ENCODE measurements around the gene ESYT2.
A peak's percentile ranks its signal among the peaks of the same experiment; 100 is the strongest.

ESYT2 gene

GRCh38 chr7:158689488-158689887 lies 139.8 kb downstream of the ESYT2 start:
- TF ChIP-seq, protein P1, sequence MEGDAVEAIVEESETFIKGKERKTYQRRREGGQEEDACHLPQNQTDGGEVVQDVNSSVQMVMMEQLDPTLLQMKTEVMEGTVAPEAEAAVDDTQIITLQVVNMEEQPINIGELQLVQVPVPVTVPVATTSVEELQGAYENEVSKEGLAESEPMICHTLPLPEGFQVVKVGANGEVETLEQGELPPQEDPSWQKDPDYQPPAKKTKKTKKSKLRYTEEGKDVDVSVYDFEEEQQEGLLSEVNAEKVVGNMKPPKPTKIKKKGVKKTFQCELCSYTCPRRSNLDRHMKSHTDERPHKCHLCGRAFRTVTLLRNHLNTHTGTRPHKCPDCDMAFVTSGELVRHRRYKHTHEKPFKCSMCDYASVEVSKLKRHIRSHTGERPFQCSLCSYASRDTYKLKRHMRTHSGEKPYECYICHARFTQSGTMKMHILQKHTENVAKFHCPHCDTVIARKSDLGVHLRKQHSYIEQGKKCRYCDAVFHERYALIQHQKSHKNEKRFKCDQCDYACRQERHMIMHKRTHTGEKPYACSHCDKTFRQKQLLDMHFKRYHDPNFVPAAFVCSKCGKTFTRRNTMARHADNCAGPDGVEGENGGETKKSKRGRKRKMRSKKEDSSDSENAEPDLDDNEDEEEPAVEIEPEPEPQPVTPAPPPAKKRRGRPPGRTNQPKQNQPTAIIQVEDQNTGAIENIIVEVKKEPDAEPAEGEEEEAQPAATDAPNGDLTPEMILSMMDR (conservative IDR thresholded peaks at IDR 0.05) = no peak
- H3K27ac ChIP-seq = peak overlapping the region; percentile 24; the same call in 1 of the 2 replicates

DNA sequence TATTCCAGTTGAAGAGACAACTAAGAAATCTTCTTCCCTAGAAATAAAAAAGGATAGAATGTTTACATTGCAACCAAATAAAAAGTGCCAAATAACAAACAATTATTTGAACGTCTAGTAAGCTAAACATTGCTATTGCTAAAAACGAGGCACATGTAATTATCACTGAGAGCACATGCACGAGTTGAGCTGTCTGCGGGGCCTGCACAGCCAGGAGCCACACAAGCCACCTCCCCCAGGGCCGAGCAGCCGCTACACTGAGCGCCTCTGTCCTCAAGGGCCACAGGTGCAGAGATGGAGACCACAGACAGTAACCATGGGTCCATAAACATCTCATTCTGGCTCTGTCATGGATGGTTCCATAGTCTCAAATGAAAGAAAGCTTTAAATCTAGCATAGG lies 141.9 kb downstream of the ESYT2 start:
- TF ChIP-seq, protein P1 (conservative IDR thresholded peaks at IDR 0.05) = no peak
- no peak overlapping the region for H3K27ac ChIP-seq

DNA sequence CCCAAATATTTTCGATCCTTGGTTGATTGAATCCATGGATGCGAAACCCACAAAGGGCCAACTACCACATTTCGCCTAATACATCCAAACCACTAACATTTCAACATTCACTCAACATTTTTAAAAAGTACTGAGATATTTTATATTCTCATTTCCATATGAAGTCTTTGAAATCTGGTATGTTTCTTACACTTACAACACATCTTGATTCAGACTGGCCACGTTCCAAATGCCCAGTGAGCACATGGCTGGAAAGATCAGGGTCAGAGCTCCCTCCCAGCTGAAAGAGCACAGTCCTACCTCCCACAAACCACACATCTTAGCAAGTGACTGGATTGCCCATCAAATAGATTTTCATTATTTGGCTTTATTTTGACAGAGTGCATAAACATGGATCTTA lies 143.6 kb downstream of the ESYT2 start:
- no peak overlapping the region for H3K27ac ChIP-seq

GRCh38 chr7:158684329-158684728 lies 145.0 kb downstream of the ESYT2 start:
- TF ChIP-seq, protein P1 (conservative IDR thresholded peaks at IDR 0.05) = no peak
- no peak overlapping the region for H3K27ac ChIP-seq

More for the DNA sequence above, 143.6 kb downstream of the ESYT2 start:
- TF ChIP-seq, protein P1 (conservative IDR thresholded peaks at IDR 0.05) = no peak

- TF ChIP-seq, protein P1 (conservative IDR thresholded peaks at IDR 0.05) = no peak
- no peak overlapping the region for H3K27ac ChIP-seq
Measured at GRCh38 chr7:158683541-158683940, 145.8 kb downstream of the ESYT2 start.

DNA sequence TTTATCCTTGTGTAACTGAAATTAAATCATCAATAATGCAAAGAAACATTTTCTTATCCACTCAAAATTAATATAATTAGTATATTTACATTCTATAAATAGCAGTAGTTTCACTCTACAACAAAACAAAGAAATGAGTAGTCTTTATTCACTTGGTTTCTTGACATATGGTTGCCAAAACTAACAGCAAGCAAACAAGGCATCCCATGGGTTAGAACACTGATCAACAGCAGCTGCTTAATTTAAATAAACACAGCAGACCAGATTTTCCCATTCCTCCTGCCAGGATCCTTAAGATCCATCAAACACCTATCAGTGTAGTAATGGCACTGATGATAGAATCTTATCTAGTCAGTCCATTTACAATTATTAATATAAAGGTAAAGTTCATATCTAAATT lies 146.9 kb downstream of the ESYT2 start:
- TF ChIP-seq, protein P1 (conservative IDR thresholded peaks at IDR 0.05) = no peak
- no peak overlapping the region for H3K27ac ChIP-seq

Measured in VCaP (cell line).